GM23248 (cell line): ENCODE results near the gene NCR1.

Source experiments
- EZH2 ChIP-seq: fragments of 200-600 bp; sonication (generic); IDR thresholded peaks from 2 replicates; pipeline ENCODE4 v1.6.1; 2018; ENCODE audit warnings: antibody characterized with exemption, mild to moderate bottlenecking; ENCODE audit not compliant: insufficient read depth, poor library complexity, severe bottlenecking
- EZH2phosphoT487 ChIP-seq: fragments of 200-600 bp; sonication (generic); IDR thresholded peaks from 2 replicates; pipeline ENCODE4 v1.6.1; 2018; ENCODE audit warnings: antibody characterized with exemption, moderate library complexity, mild to moderate bottlenecking, low read depth; ENCODE audit not compliant: insufficient read depth

DNA sequence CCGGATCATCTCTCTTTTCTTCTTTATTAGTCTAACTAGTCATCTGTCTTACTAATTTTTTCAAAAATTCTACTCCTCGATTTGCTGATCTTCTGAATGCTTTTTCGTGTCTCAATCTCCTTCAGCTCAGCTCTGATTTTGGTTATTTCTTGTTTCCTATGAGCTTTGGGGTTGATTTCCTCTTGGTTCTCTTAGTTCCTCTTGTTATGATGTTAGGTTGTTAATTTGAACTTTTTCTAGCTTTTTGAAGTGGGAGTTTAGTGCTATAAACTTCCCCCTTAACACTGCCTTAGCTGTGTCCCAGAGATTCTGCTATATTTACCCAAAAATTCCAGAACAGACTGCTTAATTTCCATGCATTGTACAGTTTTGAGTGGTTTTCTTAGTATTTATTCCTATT lies 28.5 kb upstream of the NCR1 start:
- TF ChIP-seq EZH2 (no peak), EZH2phosphoT487 (no peak)
